Ascending aorta (tissue), 2 donors: ENCODE measurements around the gene GREB1. TPM values are rescaled to one million over a fixed set of nuclear protein-coding genes. Genes with fewer than 3 reads are reported as not detected.

ENCODE experiments used
- DNase-seq, 2 donors: peaks; one replicate each; pipeline ENCODE4 v3.0.0-alpha.2; 2019; ENCODE audit warnings: low spot score in 2 of 2
- H3K27ac ChIP-seq, 2 donors: fragments of 200-600 bp; sonication (generic); one replicate each; pipeline ENCODE4 v1.5.1; 2016 to 2017; ENCODE audit warnings: mild to moderate bottlenecking in 1 of 2
- H3K27me3 ChIP-seq: fragments of 200-600 bp; sonication (generic); one replicate; pipeline ENCODE4 v1.5.1; 2017
- H3K36me3 ChIP-seq, 2 donors: fragments of 200-600 bp; sonication (generic); one replicate each; pipeline ENCODE4 v1.5.1; 2016
- H3K4me1 ChIP-seq, 2 donors: fragments of 200-600 bp; sonication (generic); one replicate each; pipeline ENCODE4 v1.5.1; 2016 to 2017; ENCODE audit warnings: mild to moderate bottlenecking in 1 of 2
- H3K4me3 ChIP-seq, 2 donors: fragments of 200-600 bp; sonication (generic); one replicate each; pipeline ENCODE4 v1.5.1; 2016 to 2017; ENCODE audit warnings: mild to moderate bottlenecking in 1 of 2
- H3K9me3 ChIP-seq, 2 donors: fragments of 200-600 bp; sonication (generic); one replicate each; pipeline ENCODE4 v1.5.1; 2016
- intact Hi-C: fragments of 100-400 bp; cut with DNase I; formaldehyde crosslinking; loops from one replicate; pipeline ENCODE4 v1.15.1; 2023
- total RNA-seq: library from RNA; depleted of rRNA; stranded (reverse); fragments of >200 nt; gene quantifications from one replicate; pipeline ENCODE4 v1.1.0, GENCODE V29; 2016
- TF ChIP-seq, protein P1 (sequence below), 3 experiments: fragments of 200-600 bp in 2 of 3; fragments of 450-650 bp in 1 of 3; sonication (generic) in 2 of 3; IDR thresholded peaks; one replicate each; pipeline ENCODE4 v1.5.1; 2016 to 2019; ENCODE audit warnings: antibody characterized with exemption in 3 of 3, mild to moderate bottlenecking in 1 of 3, moderate library complexity in 1 of 3

GREB1 gene
- total RNA-seq, 1 donor from 2014 or later: 5.9 TPM

DNA sequence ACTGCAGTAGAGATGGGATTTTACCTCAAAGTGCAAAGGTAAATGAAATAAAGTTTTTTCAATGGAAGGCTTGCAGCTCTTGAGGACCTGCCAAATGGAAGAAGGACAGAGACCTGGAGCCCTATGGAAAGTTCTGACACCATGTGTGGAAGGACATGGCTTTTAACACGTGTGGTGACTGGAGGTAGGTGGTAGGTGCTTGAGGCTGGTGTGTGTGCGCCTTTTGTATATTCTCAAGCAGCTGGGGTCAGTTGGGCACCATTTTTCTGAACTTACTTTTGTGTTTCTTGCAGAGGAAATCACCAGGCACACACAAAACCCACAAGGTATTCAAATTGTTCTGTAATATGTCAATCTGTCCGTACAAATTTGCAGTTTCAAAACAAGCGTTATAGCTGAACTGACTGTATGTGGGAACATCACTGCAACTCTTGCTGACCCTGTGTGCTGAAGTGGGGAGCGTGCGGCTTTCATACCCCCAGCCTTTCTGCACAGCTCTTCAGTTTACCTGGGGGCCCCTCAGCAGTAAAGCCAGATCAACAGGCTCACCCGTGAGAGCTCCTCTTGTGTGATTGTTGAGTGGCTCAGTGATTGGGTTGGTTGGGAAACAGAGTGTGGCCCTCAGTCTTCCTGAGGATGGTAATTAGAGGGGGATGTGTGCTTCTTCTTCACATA is 363 bp downstream of the GREB1 start:
- no peaks in the 10 kb centered on the region for H3K36me3 ChIP-seq
- H3K4me1 ChIP-seq: no peaks in the 10 kb centered on the region
- DNase-seq: no peak
- H3K27ac ChIP-seq: no peak overlapping the region
- H3K27me3 ChIP-seq: no peaks in the 10 kb centered on the region
- TF ChIP-seq, protein P1, sequence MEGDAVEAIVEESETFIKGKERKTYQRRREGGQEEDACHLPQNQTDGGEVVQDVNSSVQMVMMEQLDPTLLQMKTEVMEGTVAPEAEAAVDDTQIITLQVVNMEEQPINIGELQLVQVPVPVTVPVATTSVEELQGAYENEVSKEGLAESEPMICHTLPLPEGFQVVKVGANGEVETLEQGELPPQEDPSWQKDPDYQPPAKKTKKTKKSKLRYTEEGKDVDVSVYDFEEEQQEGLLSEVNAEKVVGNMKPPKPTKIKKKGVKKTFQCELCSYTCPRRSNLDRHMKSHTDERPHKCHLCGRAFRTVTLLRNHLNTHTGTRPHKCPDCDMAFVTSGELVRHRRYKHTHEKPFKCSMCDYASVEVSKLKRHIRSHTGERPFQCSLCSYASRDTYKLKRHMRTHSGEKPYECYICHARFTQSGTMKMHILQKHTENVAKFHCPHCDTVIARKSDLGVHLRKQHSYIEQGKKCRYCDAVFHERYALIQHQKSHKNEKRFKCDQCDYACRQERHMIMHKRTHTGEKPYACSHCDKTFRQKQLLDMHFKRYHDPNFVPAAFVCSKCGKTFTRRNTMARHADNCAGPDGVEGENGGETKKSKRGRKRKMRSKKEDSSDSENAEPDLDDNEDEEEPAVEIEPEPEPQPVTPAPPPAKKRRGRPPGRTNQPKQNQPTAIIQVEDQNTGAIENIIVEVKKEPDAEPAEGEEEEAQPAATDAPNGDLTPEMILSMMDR (IDR thresholded peaks at IDR 0.05): no peak
- no peak overlapping the region for H3K4me3 ChIP-seq
- H3K9me3 ChIP-seq: no peaks in the 10 kb centered on the region
- intact Hi-C loops: no loop called here

DNA sequence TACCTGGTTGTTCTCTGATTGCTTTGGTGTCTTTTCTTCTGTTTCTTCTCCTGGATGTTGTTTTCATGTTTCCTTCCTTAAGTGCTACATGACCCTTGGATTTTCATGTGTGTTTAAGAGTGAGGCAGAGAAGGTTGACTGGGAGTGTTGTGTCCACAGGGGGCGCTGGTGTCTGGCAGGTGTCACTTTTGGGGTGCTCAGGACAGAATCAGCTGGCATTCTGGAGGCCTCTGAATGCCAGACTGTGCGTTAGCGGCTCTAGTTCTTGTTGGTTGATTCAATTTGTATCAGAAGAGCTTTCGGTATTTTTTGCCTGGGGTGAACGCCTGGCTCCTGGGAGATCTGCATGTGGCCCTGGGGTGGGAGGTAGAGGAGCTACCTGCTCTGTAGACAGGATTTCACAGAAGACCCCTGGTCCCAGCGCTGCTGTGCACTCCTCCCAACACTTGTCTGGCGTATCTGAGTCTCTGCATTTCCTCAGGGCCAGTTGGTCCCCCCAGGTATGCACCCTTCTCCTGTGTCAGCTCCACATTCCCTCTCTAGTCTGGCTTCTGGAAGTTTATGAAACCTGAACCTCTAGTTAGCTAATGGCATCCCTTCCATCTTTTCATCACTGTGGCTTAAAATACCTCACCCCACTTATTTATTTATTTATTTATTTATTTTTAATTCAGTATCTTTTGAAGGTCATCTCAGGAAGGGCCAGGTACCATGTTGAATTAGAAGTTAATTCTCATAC is 1.1 kb downstream of the GREB1 start:
- H3K27ac ChIP-seq: no peak overlapping the region
- intact Hi-C loops: no loop called here
- DNase-seq: no peak
- H3K27me3 ChIP-seq: no peaks in the 10 kb centered on the region
- no peaks in the 10 kb centered on the region for H3K36me3 ChIP-seq
- no peak overlapping the region for H3K4me3 ChIP-seq
- no peaks in the 10 kb centered on the region for H3K9me3 ChIP-seq
- no peaks in the 10 kb centered on the region for H3K4me1 ChIP-seq
- TF ChIP-seq, protein P1 (IDR thresholded peaks at IDR 0.05): no peak

DNA sequence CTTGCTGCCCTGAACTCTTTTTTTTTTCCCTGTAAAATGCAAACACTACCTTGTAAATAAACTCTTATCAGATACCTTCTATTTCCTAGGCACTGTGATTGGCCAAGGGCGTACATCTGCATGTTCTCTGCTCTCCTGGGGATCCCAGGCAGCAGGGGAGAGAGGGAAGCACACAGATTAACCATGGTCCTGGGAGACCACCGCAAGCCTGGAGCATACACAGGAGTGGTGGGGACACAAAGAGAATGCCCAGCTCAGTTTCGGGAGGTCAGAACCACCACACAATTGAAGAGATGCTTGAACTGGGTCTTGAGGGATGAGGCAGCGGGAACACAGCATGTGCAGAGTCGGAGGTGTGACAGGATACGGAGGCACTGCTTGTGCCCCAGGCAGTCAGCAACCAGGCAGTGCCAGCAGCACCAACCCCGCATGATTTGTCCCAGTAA is 2.1 kb downstream of the GREB1 start:
- intact Hi-C loops: no loop called here
- Histone ChIP-seq H3K27me3 (no peaks in the 10 kb centered on the region), H3K27ac (no peak overlapping the region), H3K9me3 (no peaks in the 10 kb centered on the region), H3K4me3 (no peak overlapping the region), H3K4me1 (no peaks in the 10 kb centered on the region), H3K36me3 (no peaks in the 10 kb centered on the region)
- TF ChIP-seq, protein P1 (IDR thresholded peaks at IDR 0.05): no peak
- DNase-seq: no peak

DNA sequence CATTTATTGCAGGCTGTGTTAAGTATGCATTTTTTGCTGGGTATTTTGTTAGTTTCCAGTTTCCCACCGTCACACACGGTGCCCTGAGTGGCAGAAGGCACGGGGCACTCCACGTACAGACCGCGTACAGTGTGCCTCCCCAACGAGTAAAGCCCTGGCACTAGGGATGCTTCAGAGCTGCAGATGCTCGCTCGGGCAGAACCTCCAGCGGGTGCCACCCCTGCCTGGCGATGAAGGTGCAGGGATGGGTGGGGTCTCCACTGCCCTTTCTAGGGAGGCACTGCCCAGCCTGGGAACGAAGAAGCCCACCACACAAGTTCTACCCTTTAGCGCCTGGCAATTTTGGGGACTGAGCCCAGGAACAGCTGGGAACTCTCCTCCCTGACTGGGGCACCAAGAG is 4.1 kb downstream of the GREB1 start:
- intact Hi-C loops: no loop called here
- Histone ChIP-seq H3K27me3 (no peaks in the 10 kb centered on the region), H3K4me1 (no peaks in the 10 kb centered on the region), H3K36me3 (no peaks in the 10 kb centered on the region), H3K27ac (no peak overlapping the region), H3K9me3 (no peaks in the 10 kb centered on the region), H3K4me3 (no peak overlapping the region)
- no peak for DNase-seq
- TF ChIP-seq, protein P1 (IDR thresholded peaks at IDR 0.05): no peak

DNA sequence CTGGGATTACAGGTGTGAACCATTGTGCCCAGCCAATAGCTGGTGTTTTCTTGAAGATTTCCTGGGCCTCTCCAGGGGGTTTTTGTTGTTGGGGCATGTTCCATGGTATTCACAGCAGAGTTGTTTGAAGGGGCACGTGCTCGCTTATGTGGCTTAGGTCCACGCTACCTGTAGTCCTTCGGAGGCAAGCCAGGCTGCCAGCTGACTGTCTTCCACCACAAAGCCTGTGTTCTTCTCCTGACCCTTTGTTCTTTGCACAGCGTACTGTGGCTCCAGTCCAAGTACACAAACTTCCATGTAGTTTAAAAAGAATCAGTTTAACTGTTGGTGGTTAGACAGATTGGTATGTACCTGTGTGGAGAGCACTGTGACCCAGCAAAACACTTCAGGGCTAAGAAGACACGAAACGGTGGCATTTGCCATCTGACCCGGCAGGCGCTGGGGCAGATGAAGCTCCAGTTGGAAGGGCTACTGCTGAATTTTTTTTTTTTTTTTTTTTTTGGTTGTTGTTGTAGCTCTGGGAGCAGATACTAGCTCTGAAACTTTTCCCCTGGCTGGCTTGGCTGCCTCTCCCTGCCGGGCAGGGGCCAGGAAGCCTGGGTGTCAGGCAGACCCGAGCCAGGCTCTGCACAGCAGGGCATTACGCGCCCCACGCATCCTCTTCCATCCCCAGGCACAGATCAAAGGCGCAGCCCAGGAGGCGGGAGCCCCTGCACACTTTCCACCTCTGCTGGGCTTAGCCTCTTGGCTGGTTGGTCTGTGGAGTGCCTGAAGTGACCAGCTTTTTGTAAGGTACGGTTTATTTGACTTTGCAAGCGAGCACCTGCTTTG is 5.7 kb downstream of the GREB1 start:
- no peak overlapping the region for H3K4me3 ChIP-seq
- intact Hi-C loops: no loop called here

More for the DNA sequence above, 5.7 kb downstream of the GREB1 start:
- TF ChIP-seq, protein P1 (IDR thresholded peaks at IDR 0.05): no peak
- DNase-seq: no peak
- no peaks in the 10 kb centered on the region for H3K27me3 ChIP-seq
- H3K9me3 ChIP-seq: no peaks in the 10 kb centered on the region
- no peaks in the 10 kb centered on the region for H3K4me1 ChIP-seq
- no peak overlapping the region for H3K27ac ChIP-seq
- H3K36me3 ChIP-seq: no peaks in the 10 kb centered on the region
